Activated gamma-delta T cell treated with Interleukin-2 at 50 U/mL for 16 hours (primary cell): ENCODE data around the gene ZC3H12C.

Experiments
- DNase-seq: peaks from one replicate; pipeline ENCODE4 v3.0.0-alpha.2; 2020

Gene ZC3H12C

GRCh38 chr11:110100476-110101240 is 7.5 kb downstream of the ZC3H12C start:
- DNase-seq = no peak

DNA sequence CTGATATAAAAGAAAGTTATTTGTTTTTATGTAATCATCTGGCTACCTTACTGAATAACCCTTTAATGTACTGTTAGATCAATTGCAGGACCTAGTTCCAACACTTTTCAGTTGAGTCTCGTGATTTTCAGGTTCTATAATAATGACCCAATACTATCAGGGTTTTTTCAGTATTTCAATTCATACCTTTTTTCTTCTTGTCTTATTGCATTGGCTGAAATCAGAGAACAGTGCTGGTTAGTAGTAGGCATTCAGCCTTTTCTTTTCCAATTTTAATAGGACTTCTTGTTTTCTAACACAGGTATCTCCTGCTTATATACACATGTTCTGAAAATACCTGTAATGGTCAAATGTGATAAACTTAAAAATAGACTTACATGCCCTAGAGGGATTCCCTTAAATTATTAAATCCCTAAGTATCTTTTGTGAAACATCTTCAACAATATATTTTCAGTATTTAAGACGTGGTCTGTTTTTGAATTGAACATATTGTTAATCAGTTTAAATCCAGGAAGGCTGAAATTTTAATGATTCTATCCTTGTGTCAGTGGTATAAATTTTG is 13.6 kb downstream of the ZC3H12C start:
- no peak for DNase-seq

- DNase-seq = no peak
These were observed 17.7 kb downstream of the ZC3H12C start for GRCh38 chr11:110110854-110111253.

DNA sequence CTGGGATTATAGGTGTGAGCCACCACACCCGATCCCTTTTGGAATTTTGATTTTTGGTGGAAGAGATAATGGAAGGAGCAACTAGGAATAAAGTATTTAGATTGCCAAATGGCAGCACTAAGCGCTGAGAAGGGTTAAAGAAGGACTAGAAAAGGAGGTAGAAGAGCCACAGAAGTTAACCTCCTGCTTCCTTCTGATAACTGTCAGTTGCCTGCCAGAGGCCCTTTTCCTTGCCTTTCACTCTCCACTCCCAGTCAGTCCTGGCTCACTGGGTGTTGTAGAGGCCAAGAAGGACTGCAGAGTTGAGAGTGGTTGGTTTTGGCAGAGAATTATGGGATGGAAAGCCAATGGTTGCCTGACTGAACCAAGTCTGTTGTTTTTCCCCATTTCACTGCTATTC is 19.3 kb downstream of the ZC3H12C start:
- DNase-seq = no peak

DNA sequence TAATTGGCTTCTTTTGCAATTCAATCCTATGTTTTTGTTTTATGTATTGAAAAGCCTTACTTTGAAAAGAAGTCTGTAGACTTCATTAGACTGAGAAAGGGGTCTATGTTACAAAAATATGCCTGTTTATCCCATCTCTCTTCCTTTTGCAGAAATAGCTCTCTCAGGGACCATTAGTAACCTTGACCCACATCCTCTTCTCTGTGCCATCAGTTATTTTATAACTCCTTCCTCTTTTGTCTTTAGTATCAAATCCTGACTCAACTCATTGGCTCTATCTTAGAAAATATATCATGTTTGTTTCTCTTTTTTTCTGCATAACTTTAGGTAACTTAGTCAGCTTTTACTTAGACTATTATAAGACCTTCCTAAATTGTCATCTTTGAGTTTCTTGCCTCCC is 20.3 kb downstream of the ZC3H12C start:
- DNase-seq = no peak

DNA sequence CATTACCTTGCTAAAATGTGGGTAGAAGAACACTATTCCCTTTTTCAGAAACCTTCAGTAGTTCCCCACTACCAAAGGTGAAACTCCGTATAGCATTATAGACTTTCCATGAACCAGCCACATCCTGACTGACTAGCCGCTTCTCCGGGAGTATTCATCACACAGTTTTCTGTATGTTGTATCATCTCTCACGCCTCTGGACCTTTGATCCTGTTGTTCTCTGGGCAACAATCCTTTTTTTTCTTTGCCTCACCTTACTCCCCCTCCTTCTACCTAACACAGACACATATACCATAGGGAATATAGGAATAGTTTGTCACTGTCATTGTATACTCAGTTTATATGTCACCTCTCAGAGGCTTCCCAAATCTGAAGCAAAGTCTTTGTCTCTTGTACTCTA is 20.8 kb downstream of the ZC3H12C start:
- DNase-seq = no peak

- DNase-seq = no peak
These were observed 26.1 kb downstream of the ZC3H12C start for GRCh38 chr11:110119317-110119716.

GRCh38 chr11:110121204-110121603 is 28.0 kb downstream of the ZC3H12C start:
- DNase-seq = no peak

GRCh38 chr11:110123003-110123402 is 29.8 kb downstream of the ZC3H12C start:
- no peak for DNase-seq

- no peak for DNase-seq
These were observed 31.4 kb downstream of the ZC3H12C start for GRCh38 chr11:110124605-110125004.

- no peak for DNase-seq
These were observed 32.4 kb downstream of the ZC3H12C start for GRCh38 chr11:110125632-110126031.

- no peak for DNase-seq
These were observed 33.7 kb downstream of the ZC3H12C start for GRCh38 chr11:110126936-110127335.

- DNase-seq = no peak
These were observed 35.0 kb downstream of the ZC3H12C start for GRCh38 chr11:110128161-110128560.

DNA sequence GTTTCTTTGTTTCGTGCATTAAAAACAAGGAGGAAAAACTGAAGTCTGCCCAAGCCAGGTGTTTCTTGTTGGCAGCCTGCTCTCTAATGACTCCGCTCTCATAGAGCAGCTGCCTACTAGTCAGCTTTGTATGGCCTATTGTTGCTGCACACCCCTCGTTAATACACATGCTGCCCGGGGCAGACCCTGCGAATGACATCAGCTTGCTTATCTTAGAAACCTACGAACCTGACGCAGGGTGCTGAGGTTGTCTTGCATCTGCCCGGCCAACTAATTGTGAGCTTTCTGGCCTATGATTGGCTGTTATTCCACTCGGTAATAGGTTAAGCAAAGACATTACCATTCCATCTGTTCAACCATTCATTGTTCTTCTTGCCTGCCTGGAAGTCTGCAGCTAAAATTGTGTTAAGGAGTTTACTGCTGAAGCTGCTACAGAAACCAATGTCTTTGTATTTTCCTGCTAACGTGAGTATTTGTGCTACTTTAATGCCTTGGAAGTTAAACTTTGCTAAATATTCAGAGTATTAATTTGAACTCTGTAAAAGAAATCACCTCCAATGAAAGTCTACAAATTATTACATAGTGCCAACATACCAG is 37.5 kb downstream of the ZC3H12C start:
- DNase-seq = no peak

- no peak for DNase-seq
These were observed 38.4 kb downstream of the ZC3H12C start for GRCh38 chr11:110131386-110132123.

GRCh38 chr11:110133160-110133559 is 40.0 kb downstream of the ZC3H12C start:
- no peak for DNase-seq

DNA sequence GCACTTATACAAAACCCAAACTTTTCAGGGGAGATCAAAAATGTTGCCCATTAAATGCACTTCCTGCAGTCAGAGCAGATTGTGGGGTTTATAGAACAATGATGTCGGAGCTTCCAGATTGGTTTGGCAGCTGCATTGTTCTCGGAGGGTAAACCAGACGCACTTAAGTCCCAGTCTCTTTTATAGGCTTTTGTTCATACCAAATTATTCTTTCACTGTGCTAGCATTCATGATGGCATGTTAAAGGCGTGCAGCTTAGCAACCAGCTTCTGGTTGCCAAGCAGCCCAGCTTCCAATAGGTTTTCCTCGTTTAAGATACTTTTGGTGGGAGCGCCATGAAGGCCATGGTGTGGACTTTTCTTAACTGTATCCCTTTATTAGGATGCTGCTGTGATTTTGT is 40.9 kb downstream of the ZC3H12C start:
- no peak for DNase-seq

GRCh38 chr11:110141812-110142211 is 48.6 kb downstream of the ZC3H12C start:
- DNase-seq = no peak

- DNase-seq = no peak
These were observed 54.9 kb downstream of the ZC3H12C start for GRCh38 chr11:110147962-110148709.

DNA sequence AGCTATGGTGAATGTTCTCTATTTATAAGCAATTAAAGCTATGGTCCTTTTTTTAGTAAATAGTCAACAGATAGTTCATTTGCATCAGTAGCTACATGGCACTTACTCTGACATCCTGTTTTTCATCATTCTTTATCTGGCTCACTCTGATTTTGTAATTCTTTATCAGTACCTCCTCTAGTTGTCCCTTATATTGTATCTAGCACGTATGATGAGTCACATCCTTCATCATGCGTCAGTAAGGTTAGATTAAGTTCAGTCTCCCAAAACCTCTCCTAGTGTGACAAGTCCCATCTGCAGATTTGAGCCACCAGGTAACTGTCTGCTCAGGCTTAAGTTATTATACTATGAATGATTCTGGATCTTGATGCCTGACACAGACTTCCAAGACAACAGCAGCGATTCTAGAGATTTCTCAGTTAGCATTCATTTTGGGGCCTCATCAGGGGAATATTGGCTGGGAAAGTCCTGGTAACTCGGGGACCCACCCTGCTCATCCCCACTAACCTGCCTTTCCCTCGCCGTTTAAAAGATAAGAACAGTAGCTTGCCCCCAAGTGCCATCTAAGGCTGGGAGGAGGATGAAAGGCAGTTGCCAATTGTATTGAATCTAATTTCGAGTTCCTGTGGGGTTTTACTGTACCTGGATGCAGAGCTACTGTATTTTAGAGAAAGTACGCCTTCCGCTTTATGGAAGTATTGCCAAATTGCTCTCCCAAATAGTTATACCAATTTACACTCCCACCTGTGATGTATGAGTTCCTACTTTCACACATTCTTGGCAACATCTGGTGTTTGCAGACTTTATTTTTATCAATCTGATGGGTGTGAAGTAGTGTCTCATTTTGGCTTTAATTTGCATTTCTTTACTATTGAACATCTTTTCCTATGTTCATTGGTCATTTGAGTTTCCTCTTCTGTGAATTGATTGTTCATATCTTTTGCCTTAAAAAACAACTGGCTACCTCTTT is 55.9 kb downstream of the ZC3H12C start:
- no peak for DNase-seq

GRCh38 chr11:110152199-110152598 is 59.0 kb downstream of the ZC3H12C start:
- no peak for DNase-seq

DNA sequence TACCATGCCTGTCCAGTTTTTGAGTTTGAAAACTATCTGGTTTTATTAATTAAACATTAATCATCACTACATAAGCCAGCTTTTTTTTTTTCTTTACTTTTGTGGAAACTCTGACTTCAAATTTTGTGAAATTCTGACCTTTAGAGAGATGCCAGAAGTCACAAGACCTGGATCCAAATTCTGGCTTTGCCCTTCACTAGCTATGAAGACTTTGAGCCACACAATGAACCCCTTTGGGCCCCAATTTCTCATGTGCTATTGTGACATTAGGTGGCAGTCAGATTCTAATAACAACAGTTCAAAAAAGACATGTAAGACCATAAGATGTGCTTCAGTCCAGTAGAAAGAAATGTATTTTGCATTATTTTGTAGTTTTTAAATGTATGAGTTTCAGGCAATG is 60.3 kb downstream of the ZC3H12C start:
- no peak for DNase-seq
